Measurements from ENCODE around the gene CHD8. TPM values are rescaled to one million over a fixed set of nuclear protein-coding genes. Genes with fewer than 3 reads are reported as not detected.

CHD8 gene
- total RNA-seq, 2 donors from 2014 or later, result 50.5 to 77.2 TPM

DNA sequence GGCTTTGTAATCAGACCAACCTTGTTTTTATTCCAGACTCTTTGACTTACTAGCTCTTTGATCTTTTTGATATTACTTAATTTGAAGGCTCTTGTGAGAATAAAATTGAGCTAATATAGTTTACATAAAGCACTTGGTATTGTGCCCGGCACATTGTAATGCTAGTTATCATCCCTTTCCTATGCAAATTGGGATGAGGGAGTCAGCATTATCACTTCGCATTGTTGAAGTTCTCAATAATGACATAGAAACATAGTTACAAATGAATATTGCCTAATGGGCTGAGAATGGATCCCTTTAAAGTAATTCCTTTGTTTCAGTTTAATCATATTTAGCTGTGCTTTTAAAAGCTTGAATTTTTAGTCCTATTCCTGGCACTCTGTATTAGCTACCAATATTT lies 108.7 kb downstream of the CHD8 start:
- Histone ChIP-seq H3K4me3 (no peak overlapping the region), H3K27me3 (replicated peaks; ENCODE audit: insufficient read depth) (no peaks in the 10 kb centered on the region), H3K9me3 (no peaks in the 10 kb centered on the region), H3K36me3 (peaks cover 5% of the 10 kb centered on the region), H3K27ac (no peak overlapping the region), H3K4me1 (ENCODE audit: control insufficient read depth in 1 of 2, low read depth in 2 of 2) (no peaks in the 10 kb centered on the region)
- TF ChIP-seq, protein P1, sequence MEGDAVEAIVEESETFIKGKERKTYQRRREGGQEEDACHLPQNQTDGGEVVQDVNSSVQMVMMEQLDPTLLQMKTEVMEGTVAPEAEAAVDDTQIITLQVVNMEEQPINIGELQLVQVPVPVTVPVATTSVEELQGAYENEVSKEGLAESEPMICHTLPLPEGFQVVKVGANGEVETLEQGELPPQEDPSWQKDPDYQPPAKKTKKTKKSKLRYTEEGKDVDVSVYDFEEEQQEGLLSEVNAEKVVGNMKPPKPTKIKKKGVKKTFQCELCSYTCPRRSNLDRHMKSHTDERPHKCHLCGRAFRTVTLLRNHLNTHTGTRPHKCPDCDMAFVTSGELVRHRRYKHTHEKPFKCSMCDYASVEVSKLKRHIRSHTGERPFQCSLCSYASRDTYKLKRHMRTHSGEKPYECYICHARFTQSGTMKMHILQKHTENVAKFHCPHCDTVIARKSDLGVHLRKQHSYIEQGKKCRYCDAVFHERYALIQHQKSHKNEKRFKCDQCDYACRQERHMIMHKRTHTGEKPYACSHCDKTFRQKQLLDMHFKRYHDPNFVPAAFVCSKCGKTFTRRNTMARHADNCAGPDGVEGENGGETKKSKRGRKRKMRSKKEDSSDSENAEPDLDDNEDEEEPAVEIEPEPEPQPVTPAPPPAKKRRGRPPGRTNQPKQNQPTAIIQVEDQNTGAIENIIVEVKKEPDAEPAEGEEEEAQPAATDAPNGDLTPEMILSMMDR (IDR thresholded peaks at IDR 0.05), result no peak
- no peak for ATAC-seq (ENCODE audit: insufficient number of reproducible peaks, low FRiP score, low read depth)
- no peak for DNase-seq (ENCODE audit: low spot score)

DNA sequence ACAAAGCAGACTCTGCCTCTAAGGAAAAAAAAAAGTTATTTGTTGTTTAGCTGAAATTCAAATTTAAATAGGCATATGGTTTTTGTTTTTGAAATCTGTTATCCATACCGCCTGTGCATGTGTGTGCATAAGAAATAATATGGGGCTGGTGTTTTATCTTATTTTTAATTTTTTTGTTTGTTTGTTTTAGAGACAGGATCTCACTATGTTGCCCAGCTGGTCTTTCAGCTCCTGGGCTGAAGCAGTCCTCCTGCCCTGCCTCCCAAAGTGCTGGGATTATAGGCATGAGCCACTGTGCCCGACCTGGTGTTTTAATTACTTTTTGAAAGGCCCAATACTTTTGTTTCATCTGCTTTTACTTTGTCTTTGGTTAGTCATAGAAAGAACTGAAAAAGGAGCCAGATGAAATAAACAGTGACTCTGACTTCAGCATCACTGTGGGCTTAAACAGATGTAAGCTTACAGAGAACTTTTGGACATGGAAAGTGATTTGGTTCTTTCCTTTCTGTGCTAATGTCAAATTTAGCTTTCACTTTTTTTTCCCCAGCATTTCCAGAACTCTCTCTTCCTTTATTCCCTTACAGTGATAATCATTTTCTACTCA lies 109.3 kb downstream of the CHD8 start:
- Histone ChIP-seq H3K36me3 (no peaks in the 10 kb centered on the region), H3K4me1 (ENCODE audit: control insufficient read depth in 1 of 2, low read depth in 2 of 2) (no peaks in the 10 kb centered on the region), H3K27me3 (replicated peaks; ENCODE audit: insufficient read depth) (no peaks in the 10 kb centered on the region), H3K27ac (no peak overlapping the region), H3K9me3 (no peaks in the 10 kb centered on the region), H3K4me3 (no peak overlapping the region)
- no peak for ATAC-seq (ENCODE audit: insufficient number of reproducible peaks, low FRiP score, low read depth)
- TF ChIP-seq, protein P1 (IDR thresholded peaks at IDR 0.05), result no peak
- no peak for DNase-seq (ENCODE audit: low spot score)

DNA sequence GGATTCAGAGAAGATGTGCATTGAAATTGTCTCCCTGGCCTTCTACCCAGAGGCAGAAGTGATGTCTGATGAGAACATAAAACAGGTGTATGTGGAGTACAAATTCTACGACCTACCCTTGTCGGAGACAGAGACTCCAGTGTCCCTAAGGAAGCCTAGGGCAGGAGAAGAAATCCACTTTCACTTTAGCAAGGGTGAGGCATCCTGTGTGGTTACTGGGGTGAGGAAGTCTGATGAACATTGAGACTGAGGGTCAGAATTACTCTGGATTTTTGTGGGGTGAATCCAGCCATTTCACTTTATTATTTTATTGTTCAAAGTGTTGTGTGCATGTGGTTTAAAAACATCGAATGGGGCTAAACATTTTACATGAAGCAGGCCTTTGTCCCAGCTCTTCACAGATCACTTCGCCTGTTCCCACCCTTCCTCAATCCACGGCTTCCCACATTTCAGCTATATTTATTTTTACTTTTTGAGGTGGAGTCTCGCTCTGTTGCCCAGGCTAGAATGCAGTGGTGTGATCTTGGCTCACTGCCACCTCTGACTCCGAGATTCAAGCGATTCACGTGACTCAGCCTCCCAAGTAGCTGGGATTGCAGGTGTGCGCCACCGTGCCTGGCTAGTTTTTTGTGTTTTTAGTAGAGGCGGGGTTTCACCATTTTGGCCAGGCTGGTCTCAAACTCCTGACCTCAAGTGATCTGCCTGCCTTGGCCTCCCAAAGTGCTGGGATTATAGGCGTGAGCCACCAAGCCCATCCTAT lies 112.7 kb downstream of the CHD8 start:
- no peak for DNase-seq (ENCODE audit: low spot score)
- Histone ChIP-seq H3K9me3 (no peaks in the 10 kb centered on the region), H3K4me3 (no peak overlapping the region), H3K27me3 (replicated peaks; ENCODE audit: insufficient read depth) (no peaks in the 10 kb centered on the region), H3K4me1 (ENCODE audit: control insufficient read depth in 1 of 2, low read depth in 2 of 2) (no peaks in the 10 kb centered on the region), H3K36me3 (no peaks in the 10 kb centered on the region), H3K27ac (no peak overlapping the region)
- TF ChIP-seq, protein P1 (IDR thresholded peaks at IDR 0.05), result no peak
- ATAC-seq (ENCODE audit: insufficient number of reproducible peaks, low FRiP score, low read depth), result no peak

Other genes with a start within 250 kb of the CHD8 start
- gene HNRNPC, start 186.7 kb downstream of the CHD8 start, total RNA-seq, result 100 to 1,000 TPM; 208 to 422 TPM
- not detected for gene RPGRIP1, start 176.0 kb downstream of the CHD8 start, total RNA-seq
- 10 to 100 TPM; 48.1 to 87.3 TPM for gene SUPT16H, start 72.1 kb downstream of the CHD8 start, total RNA-seq
- gene RAB2B, start 20.8 kb upstream of the CHD8 start, total RNA-seq, result 10 to 100 TPM; 19.2 to 29.3 TPM
- 10 to 100 TPM; 34.5 to 54.7 TPM for gene TOX4, start 21.1 kb upstream of the CHD8 start, total RNA-seq
- 10 to 100 TPM; 54.8 to 62.4 TPM for gene METTL3, start 55.2 kb upstream of the CHD8 start, total RNA-seq
- 10 to 100 TPM in 1 of 2 donors, 1 to 10 TPM in 1; 4.9 to 11.3 TPM for gene SALL2, start 70.2 kb upstream of the CHD8 start, total RNA-seq
- gene OR10G3, start 124.0 kb upstream of the CHD8 start, total RNA-seq, result not detected
- not detected for gene OR10G2, start 178.8 kb upstream of the CHD8 start, total RNA-seq
- not detected for gene OR4E2, start 197.7 kb upstream of the CHD8 start, total RNA-seq
- not detected for gene OR4E1, start 217.7 kb upstream of the CHD8 start, total RNA-seq

All from thoracic aorta (tissue), 2 donors.